Natural killer cell (primary cell): ENCODE measurements around the gene EBP. TPM values are rescaled to one million over a fixed set of nuclear protein-coding genes. Genes with fewer than 3 reads are reported as not detected.

Source experiments
- ATAC-seq, 3 donors: fragments of 150-1000 bp in 2 of 3; fragments of 200-7000 bp in 1 of 3; cut with Tn5 transposase; 1 replicate in 1 of 3; 2 replicates in 2 of 3; pipeline ENCODE4 v1.10.0; 2021; ENCODE audit warnings: mild to moderate bottlenecking in 2 of 3, moderate library complexity in 2 of 3
- DNase-seq, 2 donors: peaks; one replicate each; pipeline versions ENCODE4 v3.0.0 to v3.0.0-alpha.2; 2013 to 2021; ENCODE audit warnings: mixed read lengths in 1 of 2
- H3K27ac ChIP-seq: one replicate; pipeline ENCODE4 v1.5.1; 2013; ENCODE audit warnings: mild to moderate bottlenecking, low read length
- H3K27me3 ChIP-seq: one replicate; pipeline ENCODE4 v1.6.1; 2013; ENCODE audit warnings: low read length; ENCODE audit not compliant: control insufficient read depth, insufficient read depth
- H3K36me3 ChIP-seq: one replicate; pipeline ENCODE4 v1.6.1; 2013; ENCODE audit warnings: low read length; ENCODE audit not compliant: control insufficient read depth, insufficient read depth
- H3K4me1 ChIP-seq: one replicate; pipeline ENCODE4 v1.6.1; 2013; ENCODE audit warnings: low read length; ENCODE audit not compliant: control insufficient read depth, insufficient read depth
- H3K4me3 ChIP-seq: one replicate; pipeline ENCODE4 v1.5.1; 2013; ENCODE audit warnings: low read length
- H3K9me3 ChIP-seq: one replicate; pipeline ENCODE4 v1.6.1; 2013; ENCODE audit warnings: low read length; ENCODE audit not compliant: control insufficient read depth, insufficient read depth
- H3K27ac Mint-ChIP-seq, 2 donors: one replicate each; pipeline ENCODE4 v1.8.0; 2022; ENCODE audit warnings: mild to moderate bottlenecking in 2 of 2, mixed read lengths in 2 of 2, moderate library complexity in 1 of 2
- H3K27me3 Mint-ChIP-seq, 2 donors: one replicate each; pipeline ENCODE4 v1.8.0; 2022; ENCODE audit warnings: low read depth in 2 of 2, mixed read lengths in 2 of 2
- H3K36me3 Mint-ChIP-seq: one replicate; pipeline ENCODE4 v1.8.0; 2022; ENCODE audit warnings: mixed read lengths
- H3K4me1 Mint-ChIP-seq, 2 donors: one replicate each; pipeline ENCODE4 v1.8.0; 2022; ENCODE audit warnings: mixed read lengths in 2 of 2
- H3K4me3 Mint-ChIP-seq: one replicate; pipeline ENCODE4 v1.8.0; 2022; ENCODE audit warnings: mild to moderate bottlenecking, moderate library complexity, mixed read lengths
- H3K9me3 Mint-ChIP-seq, 2 donors: one replicate each; pipeline ENCODE4 v1.8.0; 2022; ENCODE audit warnings: mixed read lengths in 2 of 2
- CTCF ChIP-seq: fragments of 200-600 bp; IDR thresholded peaks from one replicate; pipeline ENCODE4 v1.8.0; 2022; ENCODE audit warnings: antibody characterized with exemption
- WGBS: methylation state at CpG from one replicate; pipeline ENCODE4 v1.1.7; 2013; ENCODE audit warnings: missing lambda C conversion rate; ENCODE audit not compliant: insufficient coverage; 5-methylcytosine and 5-hydroxymethylcytosine counted together
- intact Hi-C: fragments of 100-400 bp; cut with micrococcal nuclease; formaldehyde crosslinking; loops from one replicate; pipeline ENCODE4 v1.14.2; 2022
- total RNA-seq, 4 donors: library from RNA; stranded (reverse); fragments of 120-200 nt in 1 of 4; gene quantifications; one replicate each; pipeline versions ENCODE4 v1.2.3 to v1.2.4, GENCODE V29; 2013 to 2022

Gene EBP
- total RNA-seq, 3 donors from 2014 or later (not counting 1 experiment from before 2014, with no cell fraction given): 91.6 to 115 (median 97.6) TPM

DNA sequence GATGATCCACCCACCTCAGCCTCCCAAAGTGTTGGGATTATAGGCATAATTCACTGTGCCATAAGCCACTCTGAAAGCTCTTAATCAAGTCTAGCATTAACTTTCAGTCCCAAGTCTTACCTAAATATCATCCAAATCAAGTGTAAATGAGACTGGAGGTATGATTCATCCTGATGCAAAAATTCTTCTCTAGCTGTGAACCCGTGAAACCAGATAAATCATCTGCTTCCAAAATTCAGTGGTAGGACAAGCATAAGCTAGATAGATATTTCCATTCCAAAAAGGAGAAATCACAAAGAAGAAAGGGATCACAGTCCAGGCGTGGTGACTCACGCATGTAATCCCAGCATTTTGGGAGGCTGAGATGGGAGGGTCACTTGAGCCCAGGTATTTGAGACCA is 9.1 kb downstream of the EBP start:
- no peak overlapping the region for H3K4me3 ChIP-seq
- intact Hi-C loops: no loop called here
- peak overlapping the region; percentile 86 for H3K27ac ChIP-seq
- no peaks in the 10 kb centered on the region for H3K9me3 Mint-ChIP-seq
- 100% methylated on average over 2 of the region's 3 CpGs for WGBS
- peak overlapping the region; percentile 83 to 99 for H3K27ac Mint-ChIP-seq
- no peak for DNase-seq
- peaks cover 10 to 55% of the 10 kb centered on the region in 2 donors for H3K4me1 Mint-ChIP-seq
- no peaks in the 10 kb centered on the region for H3K27me3 ChIP-seq
- H3K36me3 ChIP-seq: peaks cover 19% of the 10 kb centered on the region
- H3K4me1 ChIP-seq: peaks cover 13% of the 10 kb centered on the region
- no peaks in the 10 kb centered on the region for H3K27me3 Mint-ChIP-seq
- no peak overlapping the region for H3K4me3 Mint-ChIP-seq
- TF ChIP-seq CTCF: no peak
- H3K9me3 ChIP-seq: no peaks in the 10 kb centered on the region
- ATAC-seq: peak in 1 of 3 donors; percentile 12
- H3K36me3 Mint-ChIP-seq: no peaks in the 10 kb centered on the region

GRCh38 chrX:48531358-48531959 is 9.9 kb downstream of the EBP start:
- WGBS: 74% methylated on average over 5 of the region's 5 CpGs
- Histone ChIP-seq H3K9me3 (no peaks in the 10 kb centered on the region), H3K27me3 (no peaks in the 10 kb centered on the region), H3K4me1 (peaks cover 13% of the 10 kb centered on the region), H3K27ac (peak overlapping the region; percentile 86), H3K4me3 (no peak overlapping the region), H3K36me3 (peaks cover 19% of the 10 kb centered on the region)
- Mint-ChIP-seq H3K4me1 (peaks cover 10 to 54% of the 10 kb centered on the region in 2 donors), H3K27ac (peak overlapping the region; percentile 83 to 99), H3K9me3 (no peaks in the 10 kb centered on the region), H3K36me3 (no peaks in the 10 kb centered on the region), H3K4me3 (peak overlapping the region; percentile 32), H3K27me3 (no peaks in the 10 kb centered on the region)
- DNase-seq: peak in 1 of 2 donors; percentile 37
- no peak for TF ChIP-seq CTCF
- intact Hi-C loops: no loop called here
- peak; percentile 77 to 88 (median 87) for ATAC-seq

- H3K4me3 ChIP-seq: no peak overlapping the region
- peak in 2 of 3 donors; percentile 27 to 52 for ATAC-seq
- H3K27ac ChIP-seq: peak overlapping the region; percentile 86
- Mint-ChIP-seq H3K27ac (peak overlapping the region; percentile 83 to 99), H3K36me3 (no peaks in the 10 kb centered on the region), H3K27me3 (no peaks in the 10 kb centered on the region), H3K4me1 (peaks cover 10 to 50% of the 10 kb centered on the region in 2 donors), H3K9me3 (no peaks in the 10 kb centered on the region), H3K4me3 (peak overlapping the region; percentile 32)
- peaks cover 12% of the 10 kb centered on the region for H3K36me3 ChIP-seq
- H3K9me3 ChIP-seq: no peaks in the 10 kb centered on the region
- DNase-seq: no peak
- WGBS: no CpG with 5 or more reads among the region's 1 CpG
- intact Hi-C loops: no loop called here
- no peaks in the 10 kb centered on the region for H3K27me3 ChIP-seq
- H3K4me1 ChIP-seq: peaks cover 13% of the 10 kb centered on the region
- no peak for TF ChIP-seq CTCF
Observed at GRCh38 chrX:48532161-48532560, 10.6 kb downstream of the EBP start.

GRCh38 chrX:48533165-48533564 is 11.6 kb downstream of the EBP start:
- Histone ChIP-seq H3K27ac (no peak overlapping the region), H3K9me3 (no peaks in the 10 kb centered on the region), H3K4me1 (peaks cover 13% of the 10 kb centered on the region), H3K27me3 (no peaks in the 10 kb centered on the region), H3K36me3 (peaks cover 6% of the 10 kb centered on the region), H3K4me3 (no peak overlapping the region)
- H3K4me1 Mint-ChIP-seq: peaks cover 10 to 50% of the 10 kb centered on the region in 2 donors
- H3K27me3 Mint-ChIP-seq: no peaks in the 10 kb centered on the region
- H3K4me3 Mint-ChIP-seq: no peak overlapping the region
- no peak for TF ChIP-seq CTCF
- 100% methylated on average over 3 of the region's 3 CpGs for WGBS
- no peak for ATAC-seq
- no peaks in the 10 kb centered on the region for H3K36me3 Mint-ChIP-seq
- DNase-seq: no peak
- intact Hi-C loops: no loop called here
- H3K27ac Mint-ChIP-seq: peak overlapping the region; percentile 83 to 99
- H3K9me3 Mint-ChIP-seq: no peaks in the 10 kb centered on the region
